GM12892 (cell line): ENCODE data around the gene RTRAF.

Source experiments
- POLR2A ChIP-seq: IDR thresholded peaks from 2 replicates; pipeline ENCODE4 v1.6.1; 2011; ENCODE audit warnings: low read depth, low read length, control low read depth
- TAF1 ChIP-seq: IDR thresholded peaks from 2 replicates; pipeline ENCODE4 v1.6.1; 2011; ENCODE audit warnings: low read depth, mild to moderate bottlenecking, control low read depth, low read length, borderline replicate concordance

- no peak for TF ChIP-seq POLR2A
- TF ChIP-seq TAF1: no peak
These were observed 70.7 kb downstream of the RTRAF start for GRCh38 chr14:52060080-52060479.
